ENCODE data around the gene CHST14. TPM values are rescaled to one million over a fixed set of nuclear protein-coding genes. Genes with fewer than 3 reads are reported as not detected.

CHST14 gene
- total RNA-seq, 1 donor from 2014 or later = 36.5 TPM

GRCh38 chr15:40495516-40495915 is 24.7 kb downstream of the CHST14 start:
- Mint-ChIP-seq H3K27me3 (ENCODE audit: unreplicated experiment) (peaks cover 3% of the 10 kb centered on the region), H3K4me3 (ENCODE audit: unreplicated experiment) (no peak overlapping the region), H3K4me1 (ENCODE audit: unreplicated experiment) (no peaks in the 10 kb centered on the region), H3K36me3 (ENCODE audit: low read depth, unreplicated experiment) (no peaks in the 10 kb centered on the region), H3K27ac (ENCODE audit: unreplicated experiment) (no peak overlapping the region), H3K9me3 (ENCODE audit: unreplicated experiment) (no peaks in the 10 kb centered on the region)
- DNase-seq (ENCODE audit: low spot score) = no peak
- TF ChIP-seq, protein P1, sequence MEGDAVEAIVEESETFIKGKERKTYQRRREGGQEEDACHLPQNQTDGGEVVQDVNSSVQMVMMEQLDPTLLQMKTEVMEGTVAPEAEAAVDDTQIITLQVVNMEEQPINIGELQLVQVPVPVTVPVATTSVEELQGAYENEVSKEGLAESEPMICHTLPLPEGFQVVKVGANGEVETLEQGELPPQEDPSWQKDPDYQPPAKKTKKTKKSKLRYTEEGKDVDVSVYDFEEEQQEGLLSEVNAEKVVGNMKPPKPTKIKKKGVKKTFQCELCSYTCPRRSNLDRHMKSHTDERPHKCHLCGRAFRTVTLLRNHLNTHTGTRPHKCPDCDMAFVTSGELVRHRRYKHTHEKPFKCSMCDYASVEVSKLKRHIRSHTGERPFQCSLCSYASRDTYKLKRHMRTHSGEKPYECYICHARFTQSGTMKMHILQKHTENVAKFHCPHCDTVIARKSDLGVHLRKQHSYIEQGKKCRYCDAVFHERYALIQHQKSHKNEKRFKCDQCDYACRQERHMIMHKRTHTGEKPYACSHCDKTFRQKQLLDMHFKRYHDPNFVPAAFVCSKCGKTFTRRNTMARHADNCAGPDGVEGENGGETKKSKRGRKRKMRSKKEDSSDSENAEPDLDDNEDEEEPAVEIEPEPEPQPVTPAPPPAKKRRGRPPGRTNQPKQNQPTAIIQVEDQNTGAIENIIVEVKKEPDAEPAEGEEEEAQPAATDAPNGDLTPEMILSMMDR (IDR thresholded peaks at IDR 0.05; ENCODE audit: unreplicated experiment) = no peak

- H3K27ac Mint-ChIP-seq (ENCODE audit: unreplicated experiment) = no peak overlapping the region
- no peak overlapping the region for H3K4me3 Mint-ChIP-seq (ENCODE audit: unreplicated experiment)
- H3K4me1 Mint-ChIP-seq (ENCODE audit: unreplicated experiment) = no peaks in the 10 kb centered on the region
- H3K36me3 Mint-ChIP-seq (ENCODE audit: low read depth, unreplicated experiment) = no peaks in the 10 kb centered on the region
- no peaks in the 10 kb centered on the region for H3K9me3 Mint-ChIP-seq (ENCODE audit: unreplicated experiment)
- H3K27me3 Mint-ChIP-seq (ENCODE audit: unreplicated experiment) = peaks cover 3% of the 10 kb centered on the region
- TF ChIP-seq, protein P1 (IDR thresholded peaks at IDR 0.05; ENCODE audit: unreplicated experiment) = no peak
- no peak for DNase-seq (ENCODE audit: low spot score)
Observed at GRCh38 chr15:40498418-40498817, 27.6 kb downstream of the CHST14 start.

DNA sequence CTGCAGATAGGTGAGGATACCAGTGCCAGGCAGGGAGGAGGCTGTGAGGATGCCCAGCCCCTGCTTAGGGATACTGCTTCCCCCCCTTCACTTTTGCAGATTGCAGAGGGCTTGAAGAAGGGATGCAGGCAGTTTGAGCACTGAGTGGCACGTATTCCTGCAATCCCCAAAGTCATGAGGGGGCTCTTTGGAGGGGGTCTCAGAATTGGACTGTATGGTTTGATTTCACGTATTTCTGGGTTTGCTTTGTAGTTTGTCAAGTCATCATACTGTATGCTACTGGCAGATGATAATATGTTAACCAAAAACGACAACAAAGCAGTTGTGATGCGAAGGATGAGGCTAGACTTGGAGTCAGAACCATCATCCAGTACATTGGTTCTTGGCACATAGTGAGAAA is 28.1 kb downstream of the CHST14 start:
- Mint-ChIP-seq H3K36me3 (ENCODE audit: low read depth, unreplicated experiment) (no peaks in the 10 kb centered on the region), H3K4me1 (ENCODE audit: unreplicated experiment) (no peaks in the 10 kb centered on the region), H3K27me3 (ENCODE audit: unreplicated experiment) (peaks cover 3% of the 10 kb centered on the region), H3K27ac (ENCODE audit: unreplicated experiment) (no peak overlapping the region), H3K4me3 (ENCODE audit: unreplicated experiment) (no peak overlapping the region), H3K9me3 (ENCODE audit: unreplicated experiment) (no peaks in the 10 kb centered on the region)
- TF ChIP-seq, protein P1 (IDR thresholded peaks at IDR 0.05; ENCODE audit: unreplicated experiment) = no peak
- no peak for DNase-seq (ENCODE audit: low spot score)

DNA sequence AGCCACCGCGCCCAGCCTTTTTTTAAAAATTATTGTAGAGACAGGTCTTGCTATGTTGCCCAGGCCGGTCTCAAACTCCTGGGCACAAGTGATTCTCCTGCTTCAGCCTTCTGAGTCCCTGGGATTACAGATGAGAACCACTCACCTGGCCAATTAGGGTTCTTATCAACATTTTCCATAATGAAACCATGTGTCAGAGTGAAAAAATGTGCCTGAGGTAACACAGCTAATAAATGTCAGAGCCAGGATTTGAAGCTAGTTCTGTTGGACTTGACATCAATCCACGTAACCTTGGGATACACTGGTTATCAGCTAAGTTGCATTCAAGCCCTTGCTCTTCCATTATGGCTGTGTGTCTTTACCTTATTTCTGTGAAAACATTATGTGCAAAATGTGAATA is 29.1 kb downstream of the CHST14 start:
- Mint-ChIP-seq H3K4me3 (ENCODE audit: unreplicated experiment) (no peak overlapping the region), H3K27ac (ENCODE audit: unreplicated experiment) (no peak overlapping the region), H3K9me3 (ENCODE audit: unreplicated experiment) (no peaks in the 10 kb centered on the region), H3K36me3 (ENCODE audit: low read depth, unreplicated experiment) (no peaks in the 10 kb centered on the region), H3K4me1 (ENCODE audit: unreplicated experiment) (no peaks in the 10 kb centered on the region), H3K27me3 (ENCODE audit: unreplicated experiment) (peaks cover 3% of the 10 kb centered on the region)
- TF ChIP-seq, protein P1 (IDR thresholded peaks at IDR 0.05; ENCODE audit: unreplicated experiment) = no peak
- DNase-seq (ENCODE audit: low spot score) = no peak

DNA sequence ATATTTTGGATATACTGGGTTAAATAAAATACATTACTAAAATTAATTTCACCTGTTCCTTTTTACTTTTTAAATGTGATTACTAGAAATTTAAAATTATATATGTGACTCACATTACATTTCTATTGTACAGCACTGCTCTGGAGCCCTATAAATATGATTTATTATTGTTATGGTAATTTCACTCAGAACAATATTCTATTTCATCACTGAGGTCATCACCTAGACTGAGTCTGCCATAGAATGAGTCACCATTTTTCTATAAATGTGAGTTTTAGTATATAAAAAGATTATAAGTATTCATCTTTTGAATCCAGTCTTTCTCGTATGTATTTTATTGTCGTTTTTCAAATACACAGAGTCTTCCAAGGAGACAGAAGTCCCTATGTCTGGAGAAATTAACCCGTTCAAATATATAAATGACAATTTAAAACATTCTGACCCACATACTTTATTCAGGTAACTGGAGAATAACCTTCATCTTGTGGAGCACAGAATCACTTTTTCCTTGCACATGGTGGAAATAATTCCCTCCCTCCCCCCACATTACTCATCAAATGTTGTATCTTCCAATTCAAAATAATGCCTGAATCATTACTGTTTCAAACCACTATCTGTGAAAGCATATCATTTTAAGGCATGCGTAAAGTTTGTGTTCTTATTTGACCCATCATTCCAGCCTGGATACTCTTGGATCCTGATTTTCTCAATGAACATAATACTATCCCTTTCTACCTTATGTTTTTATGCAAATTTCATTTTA is 30.0 kb downstream of the CHST14 start:
- no peaks in the 10 kb centered on the region for H3K9me3 Mint-ChIP-seq (ENCODE audit: unreplicated experiment)

More for the DNA sequence above, 30.0 kb downstream of the CHST14 start:
- Mint-ChIP-seq H3K27ac (ENCODE audit: unreplicated experiment) (no peak overlapping the region), H3K36me3 (ENCODE audit: low read depth, unreplicated experiment) (no peaks in the 10 kb centered on the region), H3K27me3 (ENCODE audit: unreplicated experiment) (no peaks in the 10 kb centered on the region), H3K4me1 (ENCODE audit: unreplicated experiment) (no peaks in the 10 kb centered on the region), H3K4me3 (ENCODE audit: unreplicated experiment) (no peak overlapping the region)
- DNase-seq (ENCODE audit: low spot score) = no peak
- TF ChIP-seq, protein P1 (IDR thresholded peaks at IDR 0.05; ENCODE audit: unreplicated experiment) = no peak

Data from endothelial cell (in vitro differentiated cells).